K562 (cell line): ENCODE results near the gene CHST13. TPM values are rescaled to one million over a fixed set of nuclear protein-coding genes. Genes with fewer than 3 reads are reported as not detected.

Experiments
- ATAC-seq: fragments of 200-7000 bp; cut with Tn5 transposase; 3 replicates; pipeline ENCODE4 v1.9.1; 2020; ENCODE audit warnings: moderate library complexity
- BruUV-seq: library from RNA; stranded (reverse); fragments of 400-500 nt; replicated peaks from 2 replicates; lab custom pipeline; 2021; lab: Mats Ljungman, UMichigan
- CTCF ChIA-PET: fragments of 300-600 bp; formaldehyde crosslinking; extraction: SDS; loops from one replicate; lab custom pipeline; 2021; ENCODE audit warnings: low intra/inter-chr PET ratio; lab: Yijun Ruan, JAX
- POLR2A ChIA-PET: fragments of 300-600, 350-650 bp; sonication (Branson Sonifier 250); formaldehyde crosslinking; extraction: SDS; loops from one replicate; lab custom pipeline; 2021; ENCODE audit warnings: antibody characterized with exemption, inconsistent platforms; lab: Yijun Ruan, JAX
- DNase-seq, 4 experiments: peaks; one replicate each; pipeline versions ENCODE4 v3.0.0 to v3.0.0-alpha.2; 2011 to 2018; ENCODE audit warnings: low spot score in 3 of 4, mixed read lengths in 3 of 4; ENCODE audit errors: extremely low read depth in 1 of 4
- FAIRE-seq: peaks from 2 replicates; lab custom pipeline; 2011; peaks lifted over from hg19 to GRCh38; lab: Jason Lieb, UNC
- H2AFZ ChIP-seq: 2 replicates; pipeline ENCODE4 v1.6.0; 2011; ENCODE audit warnings: low read depth, low read length, control low read depth, inconsistent platforms
- H3K27ac ChIP-seq: fragments of 200-600 bp; 3 replicates; pipeline ENCODE4 v1.8.0; 2011; ENCODE audit warnings: low read depth, mild to moderate bottlenecking, control low read depth, inconsistent platforms, low read length, moderate library complexity, mixed read lengths; ENCODE audit errors: extremely low read depth
- H3K27me3 ChIP-seq, 2 experiments: fragments of 300-600 bp in 1 of 2; 2 replicates in 1 of 2; 3 replicates in 1 of 2; pipeline versions ENCODE4 v1.6.0 to v1.8.0; 2011; ENCODE audit warnings: inconsistent platforms in 2 of 2, low read length in 2 of 2, mild to moderate bottlenecking in 1 of 2, mixed read lengths in 1 of 2, moderate library complexity in 1 of 2; ENCODE audit not compliant: control insufficient read depth in 2 of 2, insufficient read depth in 2 of 2
- H3K36me3 ChIP-seq: fragments of 300-600 bp; 3 replicates; pipeline ENCODE4 v1.8.0; 2011; ENCODE audit warnings: mild to moderate bottlenecking, low read length, inconsistent platforms; ENCODE audit not compliant: control insufficient read depth, insufficient read depth
- H3K4me1 ChIP-seq, 2 experiments: fragments of 200-600 bp in 1 of 2; replicated peaks in 1 of 2; 2 replicates in 1 of 2; 3 replicates in 1 of 2; pipeline versions ENCODE4 v1.5.1 to v1.8.0; 2011; ENCODE audit warnings: inconsistent platforms in 2 of 2, low read length in 2 of 2, mild to moderate bottlenecking in 1 of 2, mixed read lengths in 1 of 2, moderate library complexity in 1 of 2; ENCODE audit not compliant: control insufficient read depth in 2 of 2, insufficient read depth in 2 of 2
- H3K4me2 ChIP-seq: 2 replicates; pipeline ENCODE4 v1.6.1; 2011; ENCODE audit warnings: low read length, control low read depth, inconsistent platforms, mixed read lengths; ENCODE audit not compliant: insufficient read depth
- H3K4me3 ChIP-seq: fragments of 200-600 bp; sonication (generic), shearing (Covaris generic); 2 replicates; pipeline ENCODE4 v1.5.1; 2016; ENCODE audit warnings: control low read depth, inconsistent platforms
- H3K79me2 ChIP-seq: fragments of 200-600 bp; 3 replicates; pipeline ENCODE4 v1.8.0; 2011; ENCODE audit warnings: low read length, inconsistent platforms; ENCODE audit not compliant: control insufficient read depth, insufficient read depth
- H3K9ac ChIP-seq, 2 experiments: 2 replicates each; pipeline versions ENCODE4 v1.6.0 to v1.6.1; 2011; ENCODE audit warnings: low read depth in 2 of 2, low read length in 2 of 2, control low read depth in 1 of 2, inconsistent platforms in 1 of 2, mild to moderate bottlenecking in 1 of 2, mixed read lengths in 1 of 2; ENCODE audit not compliant: insufficient read depth in 1 of 2
- H3K9me1 ChIP-seq: one replicate; pipeline ENCODE4 v1.6.0; 2011; ENCODE audit warnings: inconsistent platforms, mild to moderate bottlenecking, low read length, moderate library complexity; ENCODE audit not compliant: control insufficient read depth, insufficient read depth
- H3K9me3 ChIP-seq: replicated peaks from 2 replicates; pipeline ENCODE4 v1.5.1; 2011; ENCODE audit warnings: low read depth, low read length, inconsistent platforms; ENCODE audit not compliant: control insufficient read depth, insufficient read depth
- H4K20me1 ChIP-seq: replicated peaks from 2 replicates; pipeline ENCODE4 v1.6.1; 2011; ENCODE audit warnings: low read length, inconsistent platforms, mixed read lengths; ENCODE audit not compliant: control insufficient read depth, insufficient read depth
- IRF1 ChIP-seq: sonication (generic); formaldehyde crosslinking; IDR thresholded peaks from 2 replicates; pipeline ENCODE4 v1.8.0; 2022; ENCODE audit warnings: missing genetic modification reagents, mild to moderate bottlenecking, borderline replicate concordance
- NFIC ChIP-seq: fragments of 450-650 bp; IDR thresholded peaks from 2 replicates; pipeline ENCODE4 v1.6.1; 2017; ENCODE audit warnings: mild to moderate bottlenecking, inconsistent platforms
- WGBS: fragments of 100-300 bp; shearing (Covaris generic); methylation state at CpG from one replicate; pipeline ENCODE4 v1.1.6; 2016; ENCODE audit warnings: low coverage, mixed read lengths; ENCODE audit not compliant: insufficient coverage; ENCODE audit errors: missing lambda C conversion rate; 5-methylcytosine and 5-hydroxymethylcytosine counted together
- in situ Hi-C: fragments of 300-500 bp; cut with MboI; formaldehyde crosslinking; loops from 4 replicates; pipeline ENCODE4 v1.15.0; 2018; ENCODE audit warnings: inconsistent platforms, mixed read lengths
- intact Hi-C: fragments of 100-400 bp; cut with micrococcal nuclease; formaldehyde crosslinking; loops from 2 replicates; pipeline ENCODE4 v1.14.2; 2022
- polyA plus RNA-seq, 8 experiments: library from polyadenylated mRNA; depleted of rRNA in 4 of 8; stranded (reverse) in 5 of 8; unstranded in 3 of 8; fragments of >200 nt; fragmentation: Nextera tagmentation in 2 of 8; fragmentation: Illumina TruSeq in 1 of 8; extraction: Ambion mirVana in 2 of 8; extraction: Trizol in 1 of 8; gene quantifications; 2 replicates each; pipeline versions ENCODE4 v1.2.1 to v1.2.3, GENCODE V29; 2011 to 2014; ENCODE audit warnings: inconsistent platforms in 1 of 8, missing spikeins in 1 of 8
- total RNA-seq, 7 experiments: library from RNA; depleted of rRNA in 6 of 7; stranded (reverse); fragments of >200 nt in 6 of 7; fragmentation: Illumina TruSeq in 2 of 7; extraction: Trizol in 2 of 7; gene quantifications; 2 replicates each; pipeline versions ENCODE4 v1.2.1 to v1.2.3, GENCODE V29; 2011 to 2021; ENCODE audit warnings: low replicate concordance in 1 of 7

Gene CHST13
- total and polyA plus RNA-seq, 9 of the 15 experiments (the other 6 are each of a cell fraction or from before 2014, with no cell fraction given): not detected

- Histone ChIP-seq H4K20me1 (no peaks in the 10 kb centered on the region), H3K27me3 (peaks cover 0 to 16% of the 10 kb centered on the region in 2 experiments; a peak in 2 of 5 replicates), H3K36me3 (no peaks in the 10 kb centered on the region), H3K9ac (no peak overlapping the region), H3K4me2 (no peak overlapping the region), H3K9me3 (no peaks in the 10 kb centered on the region), H3K4me3 (no peak overlapping the region), H3K79me2 (no peaks in the 10 kb centered on the region), H3K4me1 (peaks cover 0 to 1% of the 10 kb centered on the region in 2 experiments; a peak in 2 of 5 replicates), H3K9me1 (no peaks in the 10 kb centered on the region), H2AFZ (no peak overlapping the region), H3K27ac (no peak overlapping the region)
- FAIRE-seq (no peak), ATAC-seq (no peak), DNase-seq (no peak)
- CTCF ChIA-PET: no interaction called here
- intact Hi-C loops: no loop called here
- TF ChIP-seq NFIC (0 out of 2 replicates have a peak, but pooled peaks have one; percentile 28), IRF1 (CRISPR knock-in tag) (no peak)
- POLR2A ChIA-PET: no interaction called here
- BruUV-seq: no TSS peak
- in situ Hi-C loops: no loop called here
- 11% methylated on average over 9 of the region's 16 CpGs for WGBS
Measured at GRCh38 chr3:126481808-126482502, 42.0 kb upstream of the CHST13 start.
